Esophagus squamous epithelium (tissue), 4 donors: ENCODE measurements around the gene RPTOR.

Experiments used
- POLR2A ChIP-seq, 4 donors: fragments of 450-650 bp; IDR thresholded peaks; one replicate each; pipeline ENCODE4 v1.6.1; 2017; ENCODE audit warnings: antibody characterized with exemption in 4 of 4, mild to moderate bottlenecking in 4 of 4, moderate library complexity in 3 of 4
- TF ChIP-seq, protein P1 (sequence below), 6 experiments: fragments of 450-650 bp in 4 of 6; fragments of 200-600 bp in 2 of 6; sonication (generic) in 2 of 6; IDR thresholded peaks; one replicate each; pipeline ENCODE4 v1.5.1; 2016 to 2019; ENCODE audit warnings: antibody characterized with exemption in 6 of 6, mild to moderate bottlenecking in 4 of 6, moderate library complexity in 4 of 6

DNA sequence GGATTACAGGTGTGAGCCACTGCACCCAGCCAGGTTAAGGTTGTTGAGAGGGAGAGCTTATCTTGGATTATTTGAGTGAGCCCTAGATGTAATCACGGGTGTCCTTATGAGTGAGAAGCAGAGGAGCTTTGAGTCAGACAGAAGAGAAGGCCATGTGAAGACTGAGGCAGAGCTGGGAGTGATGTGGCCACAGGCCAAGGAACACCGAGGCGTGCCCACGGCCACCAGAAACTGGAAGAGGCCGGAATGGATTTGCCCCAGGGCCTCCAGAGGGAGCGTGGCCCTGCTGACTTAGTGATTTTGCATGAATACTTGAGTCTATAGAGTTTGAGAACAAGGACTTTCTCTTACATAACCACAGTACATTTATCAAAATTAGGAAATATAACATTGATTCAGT lies 137.7 kb downstream of the RPTOR start:
- TF ChIP-seq, protein P1, sequence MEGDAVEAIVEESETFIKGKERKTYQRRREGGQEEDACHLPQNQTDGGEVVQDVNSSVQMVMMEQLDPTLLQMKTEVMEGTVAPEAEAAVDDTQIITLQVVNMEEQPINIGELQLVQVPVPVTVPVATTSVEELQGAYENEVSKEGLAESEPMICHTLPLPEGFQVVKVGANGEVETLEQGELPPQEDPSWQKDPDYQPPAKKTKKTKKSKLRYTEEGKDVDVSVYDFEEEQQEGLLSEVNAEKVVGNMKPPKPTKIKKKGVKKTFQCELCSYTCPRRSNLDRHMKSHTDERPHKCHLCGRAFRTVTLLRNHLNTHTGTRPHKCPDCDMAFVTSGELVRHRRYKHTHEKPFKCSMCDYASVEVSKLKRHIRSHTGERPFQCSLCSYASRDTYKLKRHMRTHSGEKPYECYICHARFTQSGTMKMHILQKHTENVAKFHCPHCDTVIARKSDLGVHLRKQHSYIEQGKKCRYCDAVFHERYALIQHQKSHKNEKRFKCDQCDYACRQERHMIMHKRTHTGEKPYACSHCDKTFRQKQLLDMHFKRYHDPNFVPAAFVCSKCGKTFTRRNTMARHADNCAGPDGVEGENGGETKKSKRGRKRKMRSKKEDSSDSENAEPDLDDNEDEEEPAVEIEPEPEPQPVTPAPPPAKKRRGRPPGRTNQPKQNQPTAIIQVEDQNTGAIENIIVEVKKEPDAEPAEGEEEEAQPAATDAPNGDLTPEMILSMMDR (IDR thresholded peaks at IDR 0.05): no peak
- TF ChIP-seq POLR2A (IDR thresholded peaks at IDR 0.05): no peak
